BLaER1 treated with 17β-estradiol and CSF1 and Interleukin-3, amounts not matched to agents 10 nM and 100 nM (cell line): ENCODE measurements around the gene SF3B1.
"Not testable (repeated sequence)": the region's sequence is repeated elsewhere in the genome, so short reads cannot be mapped to it uniquely, and the experiment has no call there.

ENCODE experiments used
- H3K27ac ChIP-seq, 11 experiments: shearing (Covaris generic); formaldehyde crosslinking; 2 replicates each; pipeline ENCODE4 v1.8.1; 2022
- H3K27me3 ChIP-seq, 11 experiments: shearing (Covaris generic); formaldehyde crosslinking; 2 replicates each; pipeline ENCODE4 v1.8.1; 2022
- H3K36me3 ChIP-seq, 11 experiments: shearing (Covaris generic); formaldehyde crosslinking; 2 replicates each; pipeline ENCODE4 v1.8.1; 2022
- H3K4me1 ChIP-seq, 10 experiments: shearing (Covaris generic); formaldehyde crosslinking; 2 replicates each; pipeline ENCODE4 v1.8.1; 2022
- H3K4me2 ChIP-seq, 11 experiments: shearing (Covaris generic); formaldehyde crosslinking; 2 replicates each; pipeline ENCODE4 v1.8.1; 2022
- H3K4me3 ChIP-seq, 10 experiments: shearing (Covaris generic); formaldehyde crosslinking; 2 replicates each; pipeline ENCODE4 v1.8.1; 2022
- H3K9ac ChIP-seq, 11 experiments: shearing (Covaris generic); formaldehyde crosslinking; 2 replicates each; pipeline ENCODE4 v1.8.1; 2022
- H3K9me3 ChIP-seq, 11 experiments: shearing (Covaris generic); formaldehyde crosslinking; replicated peaks in 1 of 11; 2 replicates each; pipeline ENCODE4 v1.8.1; 2022
- H4K20me1 ChIP-seq, 11 experiments: shearing (Covaris generic); formaldehyde crosslinking; 2 replicates each; pipeline ENCODE4 v1.8.1; 2022
- Cebpa-rat ChIP-seq, 11 experiments: shearing (Covaris generic); IDR thresholded peaks; 2 replicates each; pipeline ENCODE4 v1.8.1; 2022

The SF3B1 gene

DNA sequence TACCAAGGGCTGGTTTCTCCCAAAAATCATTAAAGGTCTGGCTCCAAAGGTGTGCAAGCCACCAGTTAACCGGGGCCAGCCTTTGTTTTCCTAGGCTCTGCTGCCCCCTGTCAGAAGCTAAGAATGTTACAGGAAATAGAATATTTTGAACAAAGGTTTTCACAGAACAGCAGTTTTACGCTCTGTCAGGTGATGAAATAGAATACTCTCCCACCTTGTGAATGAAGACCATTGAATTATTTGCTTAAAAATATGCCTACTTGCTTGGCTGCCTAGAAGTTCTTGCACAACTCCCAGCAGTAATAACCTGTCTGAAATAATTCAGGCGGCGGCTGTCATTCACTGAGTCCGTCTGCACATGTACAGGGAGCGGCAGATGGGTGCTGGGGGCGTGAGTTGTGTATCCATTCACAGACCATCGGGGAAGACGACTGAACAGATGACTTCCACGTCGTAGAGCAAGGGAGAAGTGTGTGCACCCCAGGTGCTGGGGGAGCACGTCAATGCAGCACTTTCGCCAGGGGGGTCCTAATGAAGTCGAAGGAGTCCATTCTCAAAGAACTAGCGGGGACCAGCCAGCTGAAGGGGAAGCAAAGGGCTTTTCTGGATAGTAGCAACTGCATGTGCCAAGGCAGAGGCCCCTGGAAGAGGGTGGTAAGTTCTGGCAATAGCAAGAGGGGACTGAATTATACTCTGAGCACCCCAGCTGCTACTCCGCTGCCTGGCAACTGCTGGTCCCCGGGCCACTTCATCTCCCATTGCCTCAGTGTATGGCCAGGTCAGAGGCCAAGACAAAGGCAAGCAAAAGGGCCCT lies 56.1 kb downstream of the SF3B1 start:
- Histone ChIP-seq H4K20me1 (no peaks in the 10 kb centered on the region; a peak in 1 of 22 replicates), H3K36me3 (no peaks in the 10 kb centered on the region), H3K4me3 (no peak overlapping the region), H3K4me1 (peaks cover 9 to 20% (median 16%) of the 10 kb centered on the region in 10 experiments), H3K4me2 (peak overlapping the region in 5 of 11 experiments; percentile 52 to 79 (median 78); a peak in 6 of 22 replicates), H3K9me3 (no peaks in the 10 kb centered on the region), H3K27ac (no peak overlapping the region), H3K9ac (no peak overlapping the region), H3K27me3 (no peaks in the 10 kb centered on the region)
- TF ChIP-seq Cebpa-rat (IDR thresholded peaks at IDR 0.05): no peak

DNA sequence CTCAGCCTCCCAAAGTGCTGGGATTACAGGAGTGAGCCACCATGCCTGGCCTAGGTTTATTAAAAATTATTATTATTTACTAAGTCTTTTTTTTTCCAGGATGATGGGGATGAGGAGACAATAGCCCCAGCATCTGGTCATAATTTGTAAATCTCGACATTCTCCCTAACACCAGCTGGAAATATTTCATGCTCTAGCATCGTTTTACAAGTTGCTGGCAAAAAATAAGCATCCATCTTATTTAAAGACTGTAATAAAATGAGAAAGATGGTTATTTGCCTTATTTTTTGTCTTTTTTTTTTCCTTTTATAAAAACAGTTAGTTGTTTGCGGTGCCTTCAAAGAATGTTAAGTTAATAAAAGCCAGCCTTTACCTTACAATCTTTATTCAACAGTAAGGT lies 56.7 kb downstream of the SF3B1 start:
- Histone ChIP-seq H3K27ac (peak overlapping the region in 2 of 11 experiments; percentile 22 to 53; a peak in 3 of 22 replicates), H3K36me3 (no peaks in the 10 kb centered on the region), H3K27me3 (no peaks in the 10 kb centered on the region), H3K9me3 (no peaks in the 10 kb centered on the region), H3K9ac (peak overlapping the region in 4 of 11 experiments; percentile 1 to 42 (median 25); a peak in 3 of 22 replicates), H4K20me1 (no peaks in the 10 kb centered on the region; a peak in 1 of 22 replicates), H3K4me1 (peaks cover 9 to 20% (median 16%) of the 10 kb centered on the region in 10 experiments), H3K4me2 (peak overlapping the region; percentile 52 to 82 (median 74)), H3K4me3 (no peak overlapping the region)
- TF ChIP-seq Cebpa-rat (IDR thresholded peaks at IDR 0.05): no peak

GRCh38 chr2:197377670-197378069 lies 57.2 kb downstream of the SF3B1 start:
- Histone ChIP-seq H3K27ac (peak overlapping the region in 3 of 11 experiments; percentile 22 to 53 (median 24); a peak in 7 of 22 replicates), H3K27me3 (no peaks in the 10 kb centered on the region), H3K9me3 (no peaks in the 10 kb centered on the region), H3K4me3 (no peak overlapping the region), H3K36me3 (no peaks in the 10 kb centered on the region), H3K4me2 (peak overlapping the region; percentile 52 to 82 (median 74)), H4K20me1 (no peaks in the 10 kb centered on the region; a peak in 1 of 22 replicates), H3K9ac (peak overlapping the region in 4 of 11 experiments; percentile 1 to 42 (median 25); a peak in 4 of 22 replicates), H3K4me1 (peaks cover 9 to 20% (median 16%) of the 10 kb centered on the region in 10 experiments)
- TF ChIP-seq Cebpa-rat (IDR thresholded peaks at IDR 0.05): no peak

DNA sequence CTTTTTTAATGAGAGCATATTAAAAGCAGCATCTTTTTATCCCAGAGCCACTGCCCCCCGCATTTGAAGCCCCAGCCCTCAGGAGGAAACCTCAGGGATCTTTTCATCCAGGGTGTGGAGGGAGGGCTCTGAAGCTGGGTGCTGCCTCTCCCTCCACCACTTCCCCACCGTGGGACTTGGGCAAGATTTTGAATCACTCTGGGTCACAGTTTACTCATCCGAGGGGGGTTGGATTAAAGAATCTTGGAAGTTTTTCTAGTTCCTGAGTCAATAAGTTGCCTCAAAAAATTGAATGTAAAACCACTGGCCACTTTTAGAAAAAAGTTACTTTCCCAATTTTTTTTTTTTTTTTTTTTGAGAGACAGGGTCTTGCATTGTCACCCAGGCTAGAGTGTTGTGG lies 62.2 kb downstream of the SF3B1 start:
- peaks cover 21 to 32% (median 27%) of the 10 kb centered on the region in 10 experiments for H3K4me1 ChIP-seq
- TF ChIP-seq Cebpa-rat (IDR thresholded peaks at IDR 0.05): no peak
- H3K27ac ChIP-seq: no peak overlapping the region

GRCh38 chr2:197370664-197371063 lies 64.2 kb downstream of the SF3B1 start:
- not testable (repeated sequence) for H3K4me3 ChIP-seq, H4K20me1 ChIP-seq, H3K9ac ChIP-seq, H3K36me3 ChIP-seq, H3K27me3 ChIP-seq, H3K9me3 ChIP-seq
- peak overlapping the region in 2 of 11 experiments; percentile 47 to 52; a peak in 2 of 22 replicates for H3K27ac ChIP-seq
- peaks cover 19 to 26% (median 22%) of the 10 kb centered on the region in 10 experiments for H3K4me1 ChIP-seq
- H3K4me2 ChIP-seq: peak overlapping the region in 2 of 11 experiments; percentile 78 to 85; a peak in 3 of 22 replicates

More for the DNA sequence above, 62.2 kb downstream of the SF3B1 start:
- no peaks in the 10 kb centered on the region for H3K36me3 ChIP-seq
- no peak overlapping the region for H3K9ac ChIP-seq
- no peak overlapping the region for H3K4me3 ChIP-seq
- no peaks in the 10 kb centered on the region for H4K20me1 ChIP-seq
- H3K27me3 ChIP-seq: no peaks in the 10 kb centered on the region
- H3K4me2 ChIP-seq: no peak overlapping the region
- H3K9me3 ChIP-seq: peaks cover 0 to 10% (median 7%) of the 10 kb centered on the region in 11 experiments; a peak in 14 of 22 replicates

DNA sequence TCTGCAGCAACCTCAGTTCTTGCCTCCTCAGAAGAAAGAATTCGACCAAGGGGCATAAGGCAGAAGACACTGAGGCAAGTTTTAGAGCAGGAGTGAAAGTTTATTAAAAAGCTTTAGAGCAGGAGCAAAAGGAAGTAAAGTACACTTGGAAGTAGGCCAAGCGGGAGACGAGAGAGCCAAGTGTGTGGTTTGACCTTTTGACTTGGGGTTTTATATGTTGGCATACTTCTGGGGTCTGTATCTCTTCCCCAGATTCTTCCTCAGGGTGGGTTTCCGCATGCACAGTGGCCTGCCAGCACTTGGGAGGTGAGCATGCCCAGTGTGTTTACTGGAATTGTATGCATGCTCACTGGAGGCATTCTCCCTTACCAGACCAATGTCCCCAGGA lies 64.9 kb downstream of the SF3B1 start:
- Histone ChIP-seq H3K9ac (peak overlapping the region in 5 of 11 experiments; percentile 17 to 47 (median 26); a peak in 3 of 22 replicates), H3K4me1 (peaks cover 19 to 26% (median 22%) of the 10 kb centered on the region in 10 experiments), H4K20me1 (no peaks in the 10 kb centered on the region), H3K27ac (peak overlapping the region in 8 of 11 experiments; percentile 24 to 69 (median 49); a peak in 12 of 22 replicates), H3K27me3 (no peaks in the 10 kb centered on the region), H3K9me3 (peaks cover 0 to 10% (median 7%) of the 10 kb centered on the region in 11 experiments; a peak in 14 of 22 replicates), H3K4me3 (peak overlapping the region in 1 of 10 experiments; percentile 4; a peak in 3 of 20 replicates), H3K36me3 (no peaks in the 10 kb centered on the region), H3K4me2 (peak overlapping the region; percentile 69 to 85 (median 78))
- TF ChIP-seq Cebpa-rat (IDR thresholded peaks at IDR 0.05): no peak

DNA sequence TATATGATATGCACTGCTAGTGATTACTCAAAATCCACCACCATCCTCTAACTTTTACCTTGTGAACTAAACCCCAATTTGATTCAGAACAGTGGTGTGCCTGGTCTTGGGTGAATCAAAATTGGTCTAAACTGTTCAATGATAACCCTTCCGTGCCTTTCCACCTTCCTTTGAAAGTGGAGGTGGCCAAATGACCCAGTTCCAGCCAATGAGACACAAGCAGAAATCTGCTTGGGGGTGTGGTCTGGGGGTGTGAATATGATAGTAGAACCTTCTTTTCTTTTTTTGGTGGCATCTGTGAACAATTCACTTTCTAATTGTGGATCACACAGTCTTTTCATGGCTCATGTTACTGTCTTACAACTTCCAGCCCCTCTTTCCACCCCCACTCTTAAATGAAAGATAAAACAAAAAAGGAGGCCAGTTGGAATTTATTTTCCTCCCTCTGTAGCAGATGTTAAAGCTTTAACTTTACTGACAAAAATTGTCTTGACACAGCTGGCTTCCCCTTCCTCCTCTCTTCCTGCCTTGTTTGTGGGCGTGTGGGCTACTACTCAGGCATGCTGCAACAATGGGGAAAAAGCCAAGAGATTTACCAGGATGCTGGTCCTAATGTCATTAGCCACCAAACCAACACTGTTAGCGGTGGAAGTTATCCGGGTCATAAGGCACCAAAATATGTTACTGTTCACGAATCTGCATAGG lies 65.4 kb downstream of the SF3B1 start:
- TF ChIP-seq Cebpa-rat (IDR thresholded peaks at IDR 0.05): no peak
- Histone ChIP-seq H3K27ac (peak overlapping the region in 9 of 11 experiments; percentile 24 to 69 (median 47); a peak in 16 of 22 replicates), H3K4me1 (peaks cover 19 to 26% (median 22%) of the 10 kb centered on the region in 10 experiments), H3K9ac (peak overlapping the region in 8 of 11 experiments; percentile 14 to 47 (median 23); a peak in 8 of 22 replicates), H3K27me3 (no peaks in the 10 kb centered on the region), H3K4me2 (peak overlapping the region; percentile 69 to 85 (median 78)), H4K20me1 (no peaks in the 10 kb centered on the region), H3K9me3 (peaks cover 0 to 10% (median 7%) of the 10 kb centered on the region in 11 experiments; a peak in 14 of 22 replicates), H3K4me3 (peak overlapping the region in 1 of 10 experiments; percentile 4; a peak in 3 of 20 replicates), H3K36me3 (no peaks in the 10 kb centered on the region)

GRCh38 chr2:197368412-197368811 lies 66.4 kb downstream of the SF3B1 start:
- H3K4me1 ChIP-seq: peaks cover 19 to 26% (median 23%) of the 10 kb centered on the region in 10 experiments
- H3K9me3 ChIP-seq: peaks cover 0 to 10% (median 7%) of the 10 kb centered on the region in 11 experiments; a peak in 14 of 22 replicates
- no peak overlapping the region for H3K4me3 ChIP-seq
- H3K36me3 ChIP-seq: no peaks in the 10 kb centered on the region
- no peaks in the 10 kb centered on the region for H4K20me1 ChIP-seq
- no peak overlapping the region for H3K9ac ChIP-seq
- TF ChIP-seq Cebpa-rat (IDR thresholded peaks at IDR 0.05): no peak
- peak overlapping the region in 2 of 11 experiments; percentile 52 to 69; a peak in 2 of 22 replicates for H3K27ac ChIP-seq
- peak overlapping the region in 8 of 11 experiments; percentile 69 to 85 (median 78); a peak in 11 of 22 replicates for H3K4me2 ChIP-seq
- no peaks in the 10 kb centered on the region for H3K27me3 ChIP-seq
